CD14-positive monocyte (primary cell): Measurements from ENCODE around the gene NLRP9. TPM values are rescaled to one million over a fixed set of nuclear protein-coding genes. Genes with fewer than 3 reads are reported as not detected.

Experiments
- DNase-seq, 3 donors: peaks; one replicate each; pipeline ENCODE4 v3.0.0-alpha.2; 2011 to 2022
- H2AFZ ChIP-seq: 2 replicates; pipeline ENCODE4 v1.6.0; 2012; ENCODE audit warnings: mild to moderate bottlenecking, low read depth, low read length, inconsistent platforms; ENCODE audit not compliant: insufficient read depth, poor library complexity, severe bottlenecking
- H3K27ac ChIP-seq, 2 donors: 1 replicate in 1 of 2; 2 replicates in 1 of 2; pipeline ENCODE4 v1.5.1; 2012 to 2013; ENCODE audit warnings: low read length in 2 of 2, control low read depth in 1 of 2, inconsistent platforms in 1 of 2, low read depth in 1 of 2, mild to moderate bottlenecking in 1 of 2
- H3K27me3 ChIP-seq, 2 donors: one replicate each; pipeline versions ENCODE4 v1.6.0 to v1.6.1; 2011 to 2013; ENCODE audit warnings: low read length in 2 of 2; ENCODE audit not compliant: control insufficient read depth in 2 of 2, insufficient read depth in 2 of 2
- H3K36me3 ChIP-seq, 2 donors: replicated peaks in 1 of 2; 1 replicate in 1 of 2; 2 replicates in 1 of 2; pipeline versions ENCODE4 v1.5.1 to v1.6.1; 2012 to 2013; ENCODE audit warnings: low read length in 2 of 2, control low read depth in 1 of 2, inconsistent platforms in 1 of 2, mild to moderate bottlenecking in 1 of 2; ENCODE audit not compliant: insufficient read depth in 2 of 2, control insufficient read depth in 1 of 2
- H3K4me1 ChIP-seq, 2 donors: 1 replicate in 1 of 2; 2 replicates in 1 of 2; pipeline versions ENCODE4 v1.5.1 to v1.6.1; 2012 to 2013; ENCODE audit warnings: low read length in 2 of 2, control low read depth in 1 of 2, inconsistent platforms in 1 of 2, mild to moderate bottlenecking in 1 of 2, moderate library complexity in 1 of 2; ENCODE audit not compliant: insufficient read depth in 2 of 2, control insufficient read depth in 1 of 2
- H3K4me2 ChIP-seq: replicated peaks from 2 replicates; pipeline ENCODE3; 2012; ENCODE audit warnings: low read length, moderate library complexity, mild to moderate bottlenecking; ENCODE audit not compliant: poor library complexity, severe bottlenecking; ENCODE audit errors: extremely low read depth
- H3K4me3 ChIP-seq, 3 experiments: fragments of 200-600 bp in 1 of 3; sonication (generic) in 1 of 3; replicated peaks in 1 of 3; 1 replicate in 2 of 3; 2 replicates in 1 of 3; pipeline ENCODE4 v1.5.1; 2011 to 2013; ENCODE audit warnings: low read length in 3 of 3, mild to moderate bottlenecking in 3 of 3, control low read depth in 2 of 3, low read depth in 2 of 3, inconsistent platforms in 1 of 3, moderate library complexity in 1 of 3
- H3K79me2 ChIP-seq: 2 replicates; pipeline ENCODE4 v1.6.0; 2012; ENCODE audit warnings: mild to moderate bottlenecking, control low read depth, inconsistent platforms, low read length, moderate library complexity; ENCODE audit not compliant: insufficient read depth
- H3K9ac ChIP-seq: 2 replicates; pipeline ENCODE4 v1.6.0; 2017; ENCODE audit warnings: low read length, mild to moderate bottlenecking; ENCODE audit not compliant: insufficient read depth, poor library complexity, severe bottlenecking
- H3K9me3 ChIP-seq, 2 donors: replicated peaks in 1 of 2; 1 replicate in 1 of 2; 2 replicates in 1 of 2; pipeline versions ENCODE4 v1.5.1 to v1.6.1; 2012 to 2013; ENCODE audit warnings: low read length in 2 of 2, control low read depth in 1 of 2; ENCODE audit not compliant: control insufficient read depth in 1 of 2, insufficient read depth in 1 of 2
- H4K20me1 ChIP-seq: 2 replicates; pipeline ENCODE4 v1.6.0; 2012; ENCODE audit warnings: mild to moderate bottlenecking, low read length, control low read depth, moderate library complexity; ENCODE audit not compliant: insufficient read depth
- H3K27ac Mint-ChIP-seq, 7 donors: one replicate each; pipeline ENCODE4 v1.8.0; 2020; ENCODE audit warnings: mild to moderate bottlenecking in 7 of 7, mixed read lengths in 7 of 7, moderate library complexity in 6 of 7, inconsistent platforms in 2 of 7
- H3K27me3 Mint-ChIP-seq, 3 donors: one replicate each; pipeline ENCODE4 v1.8.0; 2021 to 2022; ENCODE audit warnings: low read depth in 3 of 3, mild to moderate bottlenecking in 3 of 3, mixed read lengths in 3 of 3, moderate library complexity in 3 of 3, inconsistent platforms in 1 of 3
- H3K36me3 Mint-ChIP-seq, 2 donors: one replicate each; pipeline ENCODE4 v1.8.0; 2020; ENCODE audit warnings: mixed read lengths in 2 of 2, inconsistent platforms in 1 of 2, mild to moderate bottlenecking in 1 of 2
- H3K4me1 Mint-ChIP-seq: one replicate; pipeline ENCODE4 v1.8.0; 2020; ENCODE audit warnings: mild to moderate bottlenecking, mixed read lengths
- H3K4me3 Mint-ChIP-seq, 2 donors: one replicate each; pipeline ENCODE4 v1.8.0; 2020; ENCODE audit warnings: mild to moderate bottlenecking in 2 of 2, mixed read lengths in 2 of 2, moderate library complexity in 1 of 2
- H3K9me3 Mint-ChIP-seq, 7 donors: one replicate each; pipeline ENCODE4 v1.8.0; 2020 to 2022; ENCODE audit warnings: mixed read lengths in 7 of 7, mild to moderate bottlenecking in 6 of 7, moderate library complexity in 6 of 7, inconsistent platforms in 2 of 7
- WGBS: methylation state at CpG from one replicate; pipeline ENCODE4 v1.1.5; 2013; ENCODE audit warnings: missing lambda C conversion rate; ENCODE audit not compliant: insufficient coverage; 5-methylcytosine and 5-hydroxymethylcytosine counted together
- intact Hi-C, 2 donors: fragments of 100-400 bp; cut with micrococcal nuclease; formaldehyde crosslinking; loops; one replicate each; pipeline versions ENCODE4 v1.15.0 to v1.15.1; 2023
- polyA plus RNA-seq, 3 donors: library from polyadenylated mRNA; depleted of rRNA in 1 of 3; unstranded in 2 of 3; stranded (reverse) in 1 of 3; fragments of 300-500 nt in 2 of 3; fragments of >200 nt in 1 of 3; fragmentation: Illumina TruSeq in 2 of 3; gene quantifications; 1 replicate in 2 of 3; 2 replicates in 1 of 3; pipeline ENCODE4 v1.2.3, GENCODE V29; 2012 to 2021
- TF ChIP-seq, protein P1 (sequence below): fragments of 200-600 bp; IDR thresholded peaks from one replicate; pipeline ENCODE4 v1.8.0; 2022; ENCODE audit warnings: antibody characterized with exemption, mild to moderate bottlenecking

Gene NLRP9
- polyA plus RNA-seq, 3 donors, result not detected

DNA sequence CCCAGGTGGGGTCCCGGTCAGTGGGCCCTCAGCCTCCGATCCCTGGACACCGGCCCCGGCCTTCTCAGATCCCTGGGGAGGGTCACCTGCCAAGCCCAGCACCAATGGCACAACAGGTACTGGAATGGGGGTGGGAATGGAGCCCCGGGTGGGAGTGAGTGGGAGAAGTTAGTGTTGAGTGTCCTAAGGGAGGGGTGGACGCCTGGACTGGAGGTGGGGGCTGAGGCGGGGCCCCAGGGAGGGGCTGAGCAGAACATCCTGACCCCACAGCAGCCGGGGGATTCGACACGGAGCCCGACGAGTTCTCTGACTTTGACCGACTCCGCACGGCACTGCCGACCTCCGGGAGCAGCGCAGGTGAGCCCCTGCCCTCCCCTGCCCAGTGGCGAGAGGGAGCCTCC lies 45.5 kb downstream of the NLRP9 start:
- peaks cover 94 to 99% of the 10 kb centered on the region in 2 donors for H3K36me3 ChIP-seq
- no peak overlapping the region for H3K4me2 ChIP-seq
- H3K9me3 Mint-ChIP-seq, result no peaks in the 10 kb centered on the region
- H3K4me3 Mint-ChIP-seq, result no peak overlapping the region
- no peak overlapping the region for H3K27ac Mint-ChIP-seq
- H3K9ac ChIP-seq, result no peak overlapping the region
- no peaks in the 10 kb centered on the region for H3K4me1 ChIP-seq
- H3K4me3 ChIP-seq, result no peak overlapping the region
- H3K4me1 Mint-ChIP-seq, result peaks cover 2% of the 10 kb centered on the region
- no peak overlapping the region for H2AFZ ChIP-seq
- no peaks in the 10 kb centered on the region for H3K27me3 Mint-ChIP-seq
- H3K9me3 ChIP-seq, result no peaks in the 10 kb centered on the region
- peaks cover 82% of the 10 kb centered on the region for H4K20me1 ChIP-seq
- H3K79me2 ChIP-seq, result peaks cover 7% of the 10 kb centered on the region
- intact Hi-C loops, result no loop called here
- 98% methylated on average over 18 of the region's 19 CpGs for WGBS
- TF ChIP-seq, protein P1, sequence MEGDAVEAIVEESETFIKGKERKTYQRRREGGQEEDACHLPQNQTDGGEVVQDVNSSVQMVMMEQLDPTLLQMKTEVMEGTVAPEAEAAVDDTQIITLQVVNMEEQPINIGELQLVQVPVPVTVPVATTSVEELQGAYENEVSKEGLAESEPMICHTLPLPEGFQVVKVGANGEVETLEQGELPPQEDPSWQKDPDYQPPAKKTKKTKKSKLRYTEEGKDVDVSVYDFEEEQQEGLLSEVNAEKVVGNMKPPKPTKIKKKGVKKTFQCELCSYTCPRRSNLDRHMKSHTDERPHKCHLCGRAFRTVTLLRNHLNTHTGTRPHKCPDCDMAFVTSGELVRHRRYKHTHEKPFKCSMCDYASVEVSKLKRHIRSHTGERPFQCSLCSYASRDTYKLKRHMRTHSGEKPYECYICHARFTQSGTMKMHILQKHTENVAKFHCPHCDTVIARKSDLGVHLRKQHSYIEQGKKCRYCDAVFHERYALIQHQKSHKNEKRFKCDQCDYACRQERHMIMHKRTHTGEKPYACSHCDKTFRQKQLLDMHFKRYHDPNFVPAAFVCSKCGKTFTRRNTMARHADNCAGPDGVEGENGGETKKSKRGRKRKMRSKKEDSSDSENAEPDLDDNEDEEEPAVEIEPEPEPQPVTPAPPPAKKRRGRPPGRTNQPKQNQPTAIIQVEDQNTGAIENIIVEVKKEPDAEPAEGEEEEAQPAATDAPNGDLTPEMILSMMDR, result no peak
- peaks cover 68 to 95% of the 10 kb centered on the region in 2 donors for H3K36me3 Mint-ChIP-seq
- no peaks in the 10 kb centered on the region for H3K27me3 ChIP-seq
- DNase-seq, result no peak
- H3K27ac ChIP-seq, result no peak overlapping the region

DNA sequence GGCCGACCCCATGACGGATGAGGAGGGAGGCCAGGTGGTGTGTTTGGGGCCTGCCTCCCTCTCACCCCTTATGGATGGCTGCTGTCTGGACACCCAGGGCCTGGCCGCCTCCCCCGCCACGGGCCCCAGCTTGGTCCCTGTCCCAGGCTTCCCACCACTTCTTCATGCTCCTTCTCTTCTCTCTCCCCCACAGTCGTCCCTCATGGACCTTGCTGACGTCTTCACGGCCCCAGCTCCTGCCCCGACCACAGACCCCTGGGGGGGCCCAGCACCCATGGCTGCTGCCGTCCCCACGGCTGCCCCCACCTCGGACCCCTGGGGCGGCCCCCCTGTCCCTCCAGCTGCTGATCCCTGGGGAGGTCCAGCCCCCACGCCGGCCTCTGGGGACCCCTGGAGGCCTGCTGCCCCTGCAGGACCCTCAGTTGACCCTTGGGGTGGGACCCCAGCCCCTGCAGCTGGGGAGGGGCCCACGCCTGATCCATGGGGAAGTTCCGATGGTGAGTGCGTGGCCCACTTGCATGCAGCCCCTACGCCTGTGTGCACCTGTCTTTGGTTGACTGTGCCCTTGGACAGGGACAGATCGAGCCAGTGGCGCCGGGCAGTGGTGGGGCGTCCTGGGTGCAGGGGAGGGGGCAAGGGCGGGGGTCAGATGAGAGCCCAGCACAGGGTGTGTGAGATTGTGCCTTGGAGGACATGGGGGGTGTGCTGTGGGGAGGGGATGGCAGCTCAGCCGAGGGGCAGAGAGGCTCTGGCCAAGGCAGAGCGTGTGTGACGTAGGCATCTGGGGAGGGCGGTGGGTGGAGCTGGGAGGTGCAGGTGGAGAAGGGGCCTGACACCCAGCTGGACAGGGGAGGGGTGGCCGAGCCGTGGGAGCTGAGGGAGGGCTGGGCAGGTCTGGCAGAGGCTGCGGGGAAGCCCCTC lies 46.4 kb downstream of the NLRP9 start:
- WGBS, result 96% methylated on average over 23 of the region's 31 CpGs
- TF ChIP-seq, protein P1, result no peak
- H3K4me3 Mint-ChIP-seq, result no peak overlapping the region

More for the DNA sequence above, 46.4 kb downstream of the NLRP9 start:
- H3K4me2 ChIP-seq, result no peak overlapping the region
- H3K36me3 Mint-ChIP-seq, result peaks cover 70 to 95% of the 10 kb centered on the region in 2 donors
- no peaks in the 10 kb centered on the region for H3K9me3 Mint-ChIP-seq
- DNase-seq, result no peak
- no peaks in the 10 kb centered on the region for H3K9me3 ChIP-seq
- intact Hi-C loops, result no loop called here
- peaks cover 16% of the 10 kb centered on the region for H3K79me2 ChIP-seq
- H4K20me1 ChIP-seq, result peaks cover 85% of the 10 kb centered on the region
- peaks cover 94 to 99% of the 10 kb centered on the region in 2 donors for H3K36me3 ChIP-seq
- no peak overlapping the region for H2AFZ ChIP-seq
- no peak overlapping the region for H3K27ac ChIP-seq
- H3K27me3 Mint-ChIP-seq, result no peaks in the 10 kb centered on the region
- H3K4me1 Mint-ChIP-seq, result peaks cover 2% of the 10 kb centered on the region
- H3K4me3 ChIP-seq, result no peak overlapping the region
- no peak overlapping the region for H3K9ac ChIP-seq
- no peaks in the 10 kb centered on the region for H3K4me1 ChIP-seq
- H3K27ac Mint-ChIP-seq, result no peak overlapping the region
- no peaks in the 10 kb centered on the region for H3K27me3 ChIP-seq
